GM12878 (cell line): ENCODE measurements around the gene ARL11.

Experiments used
- CHD2 ChIP-seq: IDR thresholded peaks from 2 replicates; pipeline ENCODE4 v1.6.1; 2011; ENCODE audit warnings: low read depth, low read length, improper control_type of control experiment, borderline replicate concordance
- CREB1 ChIP-seq: IDR thresholded peaks from 2 replicates; pipeline ENCODE4 v1.6.1; 2012; ENCODE audit warnings: low read depth, mild to moderate bottlenecking, inconsistent platforms
- EZH2 ChIP-seq: IDR thresholded peaks from 2 replicates; pipeline ENCODE4 v1.6.1; 2012; ENCODE audit warnings: low read depth, mild to moderate bottlenecking, control low read depth, inconsistent platforms, low read length, borderline replicate concordance; ENCODE audit not compliant: control insufficient read depth
- HDGF ChIP-seq: fragments of 450-650 bp; IDR thresholded peaks from 2 replicates; pipeline ENCODE4 v1.6.1; 2016; ENCODE audit warnings: antibody characterized with exemption
- JUNB ChIP-seq: IDR thresholded peaks from 2 replicates; pipeline ENCODE4 v1.6.1; 2016; ENCODE audit warnings: antibody characterized with exemption, mild to moderate bottlenecking
- POLR2A ChIP-seq: IDR thresholded peaks from 2 replicates; pipeline ENCODE4 v1.6.1; 2011; ENCODE audit warnings: low read depth, mild to moderate bottlenecking, low read length
- POLR2AphosphoS5 ChIP-seq: IDR thresholded peaks from 2 replicates; pipeline ENCODE4 v1.6.1; 2011; ENCODE audit warnings: mild to moderate bottlenecking, low read length, inconsistent platforms
- RELA ChIP-seq: fragments of 450-650 bp; IDR thresholded peaks from 2 replicates; pipeline ENCODE4 v1.8.0; 2014; ENCODE audit warnings: borderline replicate concordance; ENCODE audit not compliant: partially characterized antibody
- REST ChIP-seq: IDR thresholded peaks from 2 replicates; pipeline ENCODE4 v1.6.1; 2012; ENCODE audit warnings: mild to moderate bottlenecking, low read depth, low read length
- RFX5 ChIP-seq: IDR thresholded peaks from 2 replicates; pipeline ENCODE4 v1.6.1; 2011; ENCODE audit warnings: low read depth, low read length, improper control_type of control experiment
- SIX5 ChIP-seq: IDR thresholded peaks from 2 replicates; pipeline ENCODE4 v1.6.1; 2011; ENCODE audit warnings: mild to moderate bottlenecking, low read depth, low read length, moderate library complexity; ENCODE audit not compliant: severe bottlenecking
- TF ChIP-seq, protein P1 (sequence below), 3 experiments: IDR thresholded peaks in 2 of 3; conservative IDR thresholded peaks in 1 of 3; 2 replicates each; pipeline ENCODE4 v1.5.1; 2011; ENCODE audit warnings: low read depth in 3 of 3, low read length in 3 of 3, mild to moderate bottlenecking in 3 of 3, control low read depth in 2 of 3, moderate library complexity in 2 of 3, inconsistent platforms in 1 of 3, mixed read lengths in 1 of 3; ENCODE audit not compliant: control insufficient read depth in 2 of 3, insufficient read depth in 1 of 3; ENCODE audit errors: extremely low read depth in 1 of 3
- TF ChIP-seq, protein P2 (sequence below): fragments of 450-650 bp; IDR thresholded peaks from 2 replicates; pipeline ENCODE4 v1.6.1; 2017; ENCODE audit warnings: mild to moderate bottlenecking

- TF ChIP-seq, protein P1, sequence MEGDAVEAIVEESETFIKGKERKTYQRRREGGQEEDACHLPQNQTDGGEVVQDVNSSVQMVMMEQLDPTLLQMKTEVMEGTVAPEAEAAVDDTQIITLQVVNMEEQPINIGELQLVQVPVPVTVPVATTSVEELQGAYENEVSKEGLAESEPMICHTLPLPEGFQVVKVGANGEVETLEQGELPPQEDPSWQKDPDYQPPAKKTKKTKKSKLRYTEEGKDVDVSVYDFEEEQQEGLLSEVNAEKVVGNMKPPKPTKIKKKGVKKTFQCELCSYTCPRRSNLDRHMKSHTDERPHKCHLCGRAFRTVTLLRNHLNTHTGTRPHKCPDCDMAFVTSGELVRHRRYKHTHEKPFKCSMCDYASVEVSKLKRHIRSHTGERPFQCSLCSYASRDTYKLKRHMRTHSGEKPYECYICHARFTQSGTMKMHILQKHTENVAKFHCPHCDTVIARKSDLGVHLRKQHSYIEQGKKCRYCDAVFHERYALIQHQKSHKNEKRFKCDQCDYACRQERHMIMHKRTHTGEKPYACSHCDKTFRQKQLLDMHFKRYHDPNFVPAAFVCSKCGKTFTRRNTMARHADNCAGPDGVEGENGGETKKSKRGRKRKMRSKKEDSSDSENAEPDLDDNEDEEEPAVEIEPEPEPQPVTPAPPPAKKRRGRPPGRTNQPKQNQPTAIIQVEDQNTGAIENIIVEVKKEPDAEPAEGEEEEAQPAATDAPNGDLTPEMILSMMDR (IDR thresholded peaks at IDR 0.05 in 2 of 3, conservative IDR thresholded peaks at IDR 0.05 in 1 of 3; ENCODE audit: control insufficient read depth in 2 of 3, extremely low read depth in 1 of 3, insufficient read depth in 1 of 3, low read depth in 3 of 3, low read length in 3 of 3), result no peak
- no peak for TF ChIP-seq EZH2
- no peak for TF ChIP-seq SIX5
- no peak for TF ChIP-seq HDGF
- no peak for TF ChIP-seq CHD2
- TF ChIP-seq POLR2AphosphoS5, result no peak
- no peak for TF ChIP-seq RFX5
- TF ChIP-seq, protein P2, sequence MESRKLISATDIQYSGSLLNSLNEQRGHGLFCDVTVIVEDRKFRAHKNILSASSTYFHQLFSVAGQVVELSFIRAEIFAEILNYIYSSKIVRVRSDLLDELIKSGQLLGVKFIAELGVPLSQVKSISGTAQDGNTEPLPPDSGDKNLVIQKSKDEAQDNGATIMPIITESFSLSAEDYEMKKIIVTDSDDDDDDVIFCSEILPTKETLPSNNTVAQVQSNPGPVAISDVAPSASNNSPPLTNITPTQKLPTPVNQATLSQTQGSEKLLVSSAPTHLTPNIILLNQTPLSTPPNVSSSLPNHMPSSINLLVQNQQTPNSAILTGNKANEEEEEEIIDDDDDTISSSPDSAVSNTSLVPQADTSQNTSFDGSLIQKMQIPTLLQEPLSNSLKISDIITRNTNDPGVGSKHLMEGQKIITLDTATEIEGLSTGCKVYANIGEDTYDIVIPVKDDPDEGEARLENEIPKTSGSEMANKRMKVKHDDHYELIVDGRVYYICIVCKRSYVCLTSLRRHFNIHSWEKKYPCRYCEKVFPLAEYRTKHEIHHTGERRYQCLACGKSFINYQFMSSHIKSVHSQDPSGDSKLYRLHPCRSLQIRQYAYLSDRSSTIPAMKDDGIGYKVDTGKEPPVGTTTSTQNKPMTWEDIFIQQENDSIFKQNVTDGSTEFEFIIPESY, result no peak
- TF ChIP-seq POLR2A, result no peak
- TF ChIP-seq CREB1, result no peak
- no peak for TF ChIP-seq REST
- TF ChIP-seq RELA, result no peak
- TF ChIP-seq JUNB, result no peak
Observed at GRCh38 chr13:49646688-49647087, 18.4 kb downstream of the ARL11 start.
